GM18873 (cell line): ENCODE results near the gene MATN1.
"Not testable (repeated sequence)": the region's sequence is repeated elsewhere in the genome, so short reads cannot be mapped to it uniquely, and the experiment has no call there.

Experiments used
- ATAC-seq: cut with Tn5 transposase; IDR thresholded peaks from one replicate; pipeline ENCODE4 v1.9.1; 2021; ENCODE audit warnings: mild to moderate bottlenecking, moderate library complexity, moderate number of reproducible peaks; ENCODE audit not compliant: unreplicated experiment, low FRiP score

The MATN1 gene

GRCh38 chr1:30702823-30703222 lies 20.6 kb downstream of the MATN1 start:
- no peak for ATAC-seq

- ATAC-seq: no peak
Observed at GRCh38 chr1:30701258-30701633, 22.1 kb downstream of the MATN1 start.

GRCh38 chr1:30700528-30701257 lies 22.7 kb downstream of the MATN1 start:
- no peak for ATAC-seq

- ATAC-seq: no peak
Observed at GRCh38 chr1:30699762-30700161, 23.6 kb downstream of the MATN1 start.

- ATAC-seq: no peak
Observed at GRCh38 chr1:30698401-30698981, 24.9 kb downstream of the MATN1 start.

- ATAC-seq: no peak
Observed at GRCh38 chr1:30697571-30698376, 25.6 kb downstream of the MATN1 start.

GRCh38 chr1:30696831-30697230 lies 26.6 kb downstream of the MATN1 start:
- no peak for ATAC-seq

GRCh38 chr1:30695439-30695841 lies 27.9 kb downstream of the MATN1 start:
- no peak for ATAC-seq

- ATAC-seq: no peak
Observed at GRCh38 chr1:30694280-30695175, 28.9 kb downstream of the MATN1 start.

GRCh38 chr1:30693822-30694221 lies 29.6 kb downstream of the MATN1 start:
- ATAC-seq: no peak

GRCh38 chr1:30693366-30693765 lies 30.0 kb downstream of the MATN1 start:
- ATAC-seq: no peak

- no peak for ATAC-seq
Observed at GRCh38 chr1:30692948-30693301, 30.5 kb downstream of the MATN1 start.

- ATAC-seq: no peak
Observed at GRCh38 chr1:30692201-30692947, 31.0 kb downstream of the MATN1 start.

GRCh38 chr1:30691480-30691879 lies 31.9 kb downstream of the MATN1 start:
- no peak for ATAC-seq

- no peak for ATAC-seq
Observed at GRCh38 chr1:30689901-30690645, 33.3 kb downstream of the MATN1 start.

- ATAC-seq: no peak
Observed at GRCh38 chr1:30688920-30689794, 34.2 kb downstream of the MATN1 start.

GRCh38 chr1:30688516-30688915 lies 34.9 kb downstream of the MATN1 start:
- ATAC-seq: not testable (repeated sequence)

- no peak for ATAC-seq
Observed at GRCh38 chr1:30687886-30688285, 35.5 kb downstream of the MATN1 start.
